K562 (cell line): ENCODE measurements around the gene CNIH3. TPM values are rescaled to one million over a fixed set of nuclear protein-coding genes. Genes with fewer than 3 reads are reported as not detected.

Source experiments
- BRF1 ChIP-seq: IDR thresholded peaks from 3 replicates; pipeline ENCODE4 v1.6.1; 2011; ENCODE audit warnings: borderline replicate concordance, mild to moderate bottlenecking; ENCODE audit not compliant: insufficient read length; ENCODE audit errors: extremely low read depth
- CCNT2 ChIP-seq: IDR thresholded peaks from 2 replicates; pipeline ENCODE4 v1.6.1; 2011; ENCODE audit warnings: borderline replicate concordance, low read depth, mild to moderate bottlenecking, moderate library complexity, mixed read lengths, low read length; ENCODE audit not compliant: insufficient read length; ENCODE audit errors: extremely low read depth
- NCOA2 ChIP-seq, 2 experiments: fragments of 450-650 bp; IDR thresholded peaks; 2 replicates each; pipeline ENCODE4 v1.6.1; 2018; ENCODE audit warnings: mild to moderate bottlenecking in 2 of 2, moderate library complexity in 1 of 2; ENCODE audit not compliant: partially characterized antibody in 2 of 2
- PBX2 ChIP-seq, 2 experiments: IDR thresholded peaks in 1 of 2; conservative IDR thresholded peaks in 1 of 2; 2 replicates each; pipeline ENCODE4 v1.6.1; 2016; ENCODE audit warnings: low read depth in 2 of 2, mild to moderate bottlenecking in 1 of 2, missing compliant biosample characterization in 1 of 2, missing genetic modification characterization in 1 of 2, moderate library complexity in 1 of 2
- RFX1 ChIP-seq: fragments of 450-650 bp; IDR thresholded peaks from 2 replicates; pipeline ENCODE4 v1.6.1; 2016; ENCODE audit warnings: mild to moderate bottlenecking, moderate library complexity
- SNRNP70 ChIP-seq: fragments of 200-400 bp; formaldehyde crosslinking; optimal IDR thresholded peaks from 2 replicates; pipeline ENCODE3; 2017; ENCODE audit warnings: low read depth, low read length
- TAF1 ChIP-seq: IDR thresholded peaks from 2 replicates; pipeline ENCODE4 v1.6.1; 2011; ENCODE audit warnings: mild to moderate bottlenecking, low read length, moderate library complexity; ENCODE audit not compliant: insufficient read depth, control insufficient read depth, severe bottlenecking; ENCODE audit errors: extremely low read depth
- TOE1 ChIP-seq, 2 experiments: fragments of 450-650 bp in 1 of 2; sonication (generic) in 1 of 2; formaldehyde crosslinking in 1 of 2; IDR thresholded peaks; 2 replicates each; pipeline versions ENCODE4 v1.7.1 to v1.8.0; 2016 to 2022; ENCODE audit warnings: borderline replicate concordance in 2 of 2, mild to moderate bottlenecking in 2 of 2, antibody characterized with exemption in 1 of 2, inconsistent platforms in 1 of 2, low read depth in 1 of 2, missing genetic modification reagents in 1 of 2, moderate library complexity in 1 of 2
- WHSC1 ChIP-seq: IDR thresholded peaks from one replicate; pipeline ENCODE4 v1.6.1; 2012; ENCODE audit warnings: low read length, control low read depth, inconsistent platforms
- XRCC3 ChIP-seq: fragments of 450-650 bp; IDR thresholded peaks from 2 replicates; pipeline ENCODE4 v1.6.1; 2017; ENCODE audit warnings: mild to moderate bottlenecking, moderate library complexity
- XRCC4 ChIP-seq: IDR thresholded peaks from one replicate; pipeline ENCODE4 v1.6.1; 2011; ENCODE audit not compliant: insufficient read depth, insufficient read length; ENCODE audit errors: extremely low read depth
- ZNF655 ChIP-seq: fragments of 250-450 bp; sonication (Bioruptor Pico); IDR thresholded peaks from 2 replicates; pipeline ENCODE4 v1.5.0; 2021
- polyA plus RNA-seq, 8 experiments: library from polyadenylated mRNA; depleted of rRNA in 4 of 8; stranded (reverse) in 5 of 8; unstranded in 3 of 8; fragments of >200 nt; fragmentation: Nextera tagmentation in 2 of 8; fragmentation: Illumina TruSeq in 1 of 8; extraction: Ambion mirVana in 2 of 8; extraction: Trizol in 1 of 8; gene quantifications; 2 replicates each; pipeline versions ENCODE4 v1.2.1 to v1.2.3, GENCODE V29; 2011 to 2014; ENCODE audit warnings: inconsistent platforms in 1 of 8, missing spikeins in 1 of 8
- total RNA-seq, 7 experiments: library from RNA; depleted of rRNA in 6 of 7; stranded (reverse); fragments of >200 nt in 6 of 7; fragmentation: Illumina TruSeq in 2 of 7; extraction: Trizol in 2 of 7; gene quantifications; 2 replicates each; pipeline versions ENCODE4 v1.2.1 to v1.2.3, GENCODE V29; 2011 to 2021; ENCODE audit warnings: low replicate concordance in 1 of 7

Gene CNIH3
- total and polyA plus RNA-seq, 9 of the 15 experiments (the other 6 are each of a cell fraction or from before 2014, with no cell fraction given), result 0.14 to 1.8 (median 0.79) TPM

GRCh38 chr1:224662870-224663269 lies 46.8 kb downstream of the CNIH3 start (continued):
- TF ChIP-seq PBX2 (CRISPR knock-in tag; IDR thresholded peaks at IDR 0.05; ENCODE audit: low read depth) (no peak), PBX2 (tag; conservative IDR thresholded peaks at IDR 0.05; ENCODE audit: low read depth) (no peak), BRF1 (no peak), ZNF655 (CRISPR knock-in tag) (no peak), SNRNP70 (no peak), NCOA2 (IDR thresholded peaks at IDR 0.05; ENCODE audit: partially characterized antibody in 2 of 2) (no peak), RFX1 (no peak), TAF1 (no peak), WHSC1 (no peak), XRCC3 (no peak), TOE1 (IDR thresholded peaks at IDR 0.05; ENCODE audit: borderline replicate concordance) (no peak), TOE1 (CRISPR knock-in tag; IDR thresholded peaks at IDR 0.05; ENCODE audit: borderline replicate concordance, low read depth) (no peak), XRCC4 (no peak), CCNT2 (no peak)
- TF ChIP-seq, all 486 proteins: peak for 0
